SH-SY5Y (cell line): ENCODE measurements around the gene GJC3.

Experiments
- GATA2 ChIP-seq: IDR thresholded peaks from 2 replicates; pipeline ENCODE4 v1.6.1; 2011; ENCODE audit warnings: mild to moderate bottlenecking, low read depth, low read length
- GATA3 ChIP-seq: IDR thresholded peaks from 2 replicates; pipeline ENCODE4 v1.6.1; 2011; ENCODE audit warnings: low read depth, mild to moderate bottlenecking, low read length, moderate library complexity

DNA sequence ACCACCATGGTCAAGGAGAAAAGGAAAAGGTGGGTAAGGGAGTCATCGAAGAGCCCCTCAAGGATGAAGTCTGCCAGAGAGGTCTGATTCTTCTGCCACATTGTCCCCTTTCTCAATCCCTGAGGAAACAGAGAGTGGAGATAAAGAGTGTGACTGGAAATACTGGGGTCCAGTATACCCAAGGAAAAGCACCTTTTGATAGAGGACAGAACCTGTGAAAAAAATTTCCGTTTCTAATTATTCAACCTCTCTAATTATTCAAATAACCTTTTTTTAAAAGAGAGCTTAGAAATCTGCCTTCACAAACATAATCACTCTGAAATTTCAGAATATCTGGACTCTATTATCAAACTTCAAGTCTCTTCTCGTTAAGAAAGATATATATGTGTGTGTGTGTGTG is 52.5 kb downstream of the GJC3 start, which contains the start of gene OR2AE1:
- TF ChIP-seq GATA2: no peak
- no peak for TF ChIP-seq GATA3
